ENCODE measurements around the gene UPK3A. TPM values are rescaled to one million over a fixed set of nuclear protein-coding genes. Genes with fewer than 3 reads are reported as not detected.
A peak's percentile ranks its signal among the peaks of the same experiment; 100 is the strongest.
"Not testable (repeated sequence)": the region's sequence is repeated elsewhere in the genome, so short reads cannot be mapped to it uniquely, and the experiment has no call there.

UPK3A gene
- total and polyA plus RNA-seq, 9 donors: 0.19 to 4.3 (median 0.43) TPM; not detected in 5

- Histone ChIP-seq H3K9me3 (replicated peaks; ENCODE audit: control insufficient read depth, low read depth, low read length) (no peaks in the 10 kb centered on the region), H3K4me1 (ENCODE audit: control insufficient read depth, insufficient read depth, low read length) (peaks cover 25% of the 10 kb centered on the region), H3K36me3 (ENCODE audit: control insufficient read depth, insufficient read depth, low read length) (peaks cover 7% of the 10 kb centered on the region), H3K27ac (ENCODE audit: low read length) (peak overlapping the region; percentile 82), H3K4me3 (ENCODE audit: low read length) (no peak overlapping the region), H3K27me3 (ENCODE audit: control insufficient read depth, insufficient read depth, low read length) (no peaks in the 10 kb centered on the region)
- DNase-seq: peak; percentile 92
- 2% methylated on average over 8 of the region's 8 CpGs for WGBS (ENCODE audit: insufficient coverage)
Observed at GRCh38 chr22:45318168-45318557, 33.4 kb downstream of the UPK3A start.

- H3K4me1 ChIP-seq (ENCODE audit: control insufficient read depth, insufficient read depth, low read length): peaks cover 25% of the 10 kb centered on the region
- peaks cover 13% of the 10 kb centered on the region for H3K36me3 ChIP-seq (ENCODE audit: control insufficient read depth, insufficient read depth, low read length)
- no peak for DNase-seq
- 45% methylated on average over 9 of the region's 12 CpGs for WGBS (ENCODE audit: insufficient coverage)
- H3K27ac ChIP-seq (ENCODE audit: low read length): peak overlapping the region; percentile 82
- no peaks in the 10 kb centered on the region for H3K27me3 ChIP-seq (ENCODE audit: control insufficient read depth, insufficient read depth, low read length)
- H3K4me3 ChIP-seq (ENCODE audit: low read length): no peak overlapping the region
- H3K9me3 ChIP-seq (replicated peaks; ENCODE audit: control insufficient read depth, low read depth, low read length): no peaks in the 10 kb centered on the region
Observed at GRCh38 chr22:45318558-45319323, 34.0 kb downstream of the UPK3A start.

GRCh38 chr22:45319324-45319685, 34.6 kb downstream of the UPK3A start:
- H3K9me3 ChIP-seq (replicated peaks; ENCODE audit: control insufficient read depth, low read depth, low read length): no peaks in the 10 kb centered on the region
- H3K27ac ChIP-seq (ENCODE audit: low read length): peak overlapping the region; percentile 82
- DNase-seq: peak; percentile 84
- no peaks in the 10 kb centered on the region for H3K27me3 ChIP-seq (ENCODE audit: control insufficient read depth, insufficient read depth, low read length)
- no peak overlapping the region for H3K4me3 ChIP-seq (ENCODE audit: low read length)
- H3K4me1 ChIP-seq (ENCODE audit: control insufficient read depth, insufficient read depth, low read length): peaks cover 25% of the 10 kb centered on the region
- WGBS (ENCODE audit: insufficient coverage): 22% methylated on average over 2 of the region's 5 CpGs
- peaks cover 19% of the 10 kb centered on the region for H3K36me3 ChIP-seq (ENCODE audit: control insufficient read depth, insufficient read depth, low read length)

GRCh38 chr22:45320357-45320976, 35.7 kb downstream of the UPK3A start:
- Histone ChIP-seq H3K4me1 (ENCODE audit: control insufficient read depth, insufficient read depth, low read length) (peaks cover 25% of the 10 kb centered on the region), H3K27ac (ENCODE audit: low read length) (no peak overlapping the region), H3K36me3 (ENCODE audit: control insufficient read depth, insufficient read depth, low read length) (peaks cover 29% of the 10 kb centered on the region), H3K4me3 (ENCODE audit: low read length) (no peak overlapping the region), H3K9me3 (replicated peaks; ENCODE audit: control insufficient read depth, low read depth, low read length) (no peaks in the 10 kb centered on the region), H3K27me3 (ENCODE audit: control insufficient read depth, insufficient read depth, low read length) (no peaks in the 10 kb centered on the region)
- DNase-seq: peak; percentile 48
- 100% methylated on average over 2 of the region's 9 CpGs for WGBS (ENCODE audit: insufficient coverage)

- Histone ChIP-seq H3K4me3 (ENCODE audit: low read length) (no peak overlapping the region), H3K4me1 (ENCODE audit: control insufficient read depth, insufficient read depth, low read length) (peaks cover 25% of the 10 kb centered on the region), H3K27me3 (ENCODE audit: control insufficient read depth, insufficient read depth, low read length) (no peaks in the 10 kb centered on the region), H3K36me3 (ENCODE audit: control insufficient read depth, insufficient read depth, low read length) (peaks cover 34% of the 10 kb centered on the region), H3K27ac (ENCODE audit: low read length) (no peak overlapping the region), H3K9me3 (replicated peaks; ENCODE audit: control insufficient read depth, low read depth, low read length) (no peaks in the 10 kb centered on the region)
- WGBS (ENCODE audit: insufficient coverage): 87% methylated on average over 9 of the region's 12 CpGs
- DNase-seq: no peak
Observed at GRCh38 chr22:45321827-45322226, 37.1 kb downstream of the UPK3A start.

GRCh38 chr22:45322873-45323525, 38.2 kb downstream of the UPK3A start:
- Histone ChIP-seq H3K4me3 (ENCODE audit: low read length) (no peak overlapping the region), H3K9me3 (replicated peaks; ENCODE audit: control insufficient read depth, low read depth, low read length) (no peaks in the 10 kb centered on the region), H3K27me3 (ENCODE audit: control insufficient read depth, insufficient read depth, low read length) (no peaks in the 10 kb centered on the region), H3K36me3 (ENCODE audit: control insufficient read depth, insufficient read depth, low read length) (peaks cover 40% of the 10 kb centered on the region), H3K4me1 (ENCODE audit: control insufficient read depth, insufficient read depth, low read length) (peaks cover 19% of the 10 kb centered on the region), H3K27ac (ENCODE audit: low read length) (no peak overlapping the region)
- no peak for DNase-seq
- WGBS (ENCODE audit: insufficient coverage): 91% methylated on average over 22 of the region's 24 CpGs

GRCh38 chr22:45323695-45324094, 38.9 kb downstream of the UPK3A start:
- Histone ChIP-seq H3K27ac (ENCODE audit: low read length) (no peak overlapping the region), H3K9me3 (replicated peaks; ENCODE audit: control insufficient read depth, low read depth, low read length) (no peaks in the 10 kb centered on the region), H3K4me1 (ENCODE audit: control insufficient read depth, insufficient read depth, low read length) (peaks cover 19% of the 10 kb centered on the region), H3K36me3 (ENCODE audit: control insufficient read depth, insufficient read depth, low read length) (peaks cover 45% of the 10 kb centered on the region), H3K4me3 (ENCODE audit: low read length) (no peak overlapping the region), H3K27me3 (ENCODE audit: control insufficient read depth, insufficient read depth, low read length) (no peaks in the 10 kb centered on the region)
- WGBS (ENCODE audit: insufficient coverage): 83% methylated on average over 7 of the region's 7 CpGs
- DNase-seq: no peak

- 87% methylated on average over 4 of the region's 12 CpGs for WGBS (ENCODE audit: insufficient coverage)
- Histone ChIP-seq H3K4me3 (ENCODE audit: low read length) (no peak overlapping the region), H3K27ac (ENCODE audit: low read length) (no peak overlapping the region), H3K27me3 (ENCODE audit: control insufficient read depth, insufficient read depth, low read length) (no peaks in the 10 kb centered on the region), H3K4me1 (ENCODE audit: control insufficient read depth, insufficient read depth, low read length) (peaks cover 18% of the 10 kb centered on the region), H3K36me3 (ENCODE audit: control insufficient read depth, insufficient read depth, low read length) (peaks cover 45% of the 10 kb centered on the region), H3K9me3 (replicated peaks; ENCODE audit: control insufficient read depth, low read depth, low read length) (no peaks in the 10 kb centered on the region)
- DNase-seq: no peak
Observed at GRCh38 chr22:45324311-45324711, 39.6 kb downstream of the UPK3A start.

- 82% methylated on average over 6 of the region's 8 CpGs for WGBS (ENCODE audit: insufficient coverage)
Observed at GRCh38 chr22:45328261-45328660, 43.5 kb downstream of the UPK3A start.

DNA sequence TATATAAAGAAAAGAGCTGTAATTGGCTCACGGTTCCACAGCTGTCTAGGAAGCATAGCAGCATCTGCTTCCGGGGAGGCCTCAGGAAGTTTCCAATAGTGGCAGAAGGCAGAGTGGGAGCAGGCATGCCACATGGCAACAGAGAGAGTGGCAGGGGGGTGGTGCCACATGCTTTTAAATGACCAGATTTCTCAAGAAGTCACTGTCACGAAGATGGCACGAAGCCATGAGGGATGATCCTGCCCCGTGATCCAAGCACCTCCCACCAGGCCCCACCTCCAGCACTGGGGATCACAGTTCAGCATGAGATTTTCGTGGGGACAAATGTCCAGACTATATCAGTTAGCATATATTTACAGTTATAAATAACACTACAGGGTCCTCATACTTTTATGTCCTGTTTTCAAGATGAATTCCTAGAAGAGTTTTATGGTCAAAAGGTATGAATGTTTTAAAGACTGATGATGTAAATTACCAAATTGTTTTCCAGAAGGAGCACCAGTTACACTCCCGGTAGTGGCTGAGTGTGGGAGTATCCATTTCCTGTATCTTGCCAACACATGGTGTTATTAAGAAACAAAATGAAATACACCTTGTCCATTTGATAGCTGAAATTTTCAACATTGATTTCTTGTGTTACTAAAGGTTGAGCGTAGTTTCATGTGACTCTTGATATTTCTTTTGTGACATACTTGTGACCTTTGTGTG, 44.2 kb downstream of the UPK3A start:
- H3K27ac ChIP-seq (ENCODE audit: low read length): peak overlapping the region; percentile 84
- H3K27me3 ChIP-seq (ENCODE audit: control insufficient read depth, insufficient read depth, low read length): no peaks in the 10 kb centered on the region
- H3K9me3 ChIP-seq (replicated peaks; ENCODE audit: control insufficient read depth, low read depth, low read length): no peaks in the 10 kb centered on the region
- H3K4me3 ChIP-seq (ENCODE audit: low read length): no peak overlapping the region
- peaks cover 12% of the 10 kb centered on the region for H3K4me1 ChIP-seq (ENCODE audit: control insufficient read depth, insufficient read depth, low read length)
- DNase-seq: peak; percentile 56
- peaks cover 53% of the 10 kb centered on the region for H3K36me3 ChIP-seq (ENCODE audit: control insufficient read depth, insufficient read depth, low read length)
- 62% methylated on average over 4 of the region's 8 CpGs for WGBS (ENCODE audit: insufficient coverage)

More at GRCh38 chr22:45328261-45328660, 43.5 kb downstream of the UPK3A start:
- H3K27ac ChIP-seq (ENCODE audit: low read length); H3K4me3 ChIP-seq (ENCODE audit: low read length); H3K9me3 ChIP-seq (replicated peaks; ENCODE audit: control insufficient read depth, low read depth, low read length); H3K27me3 ChIP-seq (ENCODE audit: control insufficient read depth, insufficient read depth, low read length); DNase-seq: not testable (repeated sequence)
- Histone ChIP-seq H3K4me1 (ENCODE audit: control insufficient read depth, insufficient read depth, low read length) (peaks cover 12% of the 10 kb centered on the region), H3K36me3 (ENCODE audit: control insufficient read depth, insufficient read depth, low read length) (peaks cover 60% of the 10 kb centered on the region)
